Esophagus (tissue), 2 donors: Measurements from ENCODE around the gene ZNF695. TPM values are rescaled to one million over a fixed set of nuclear protein-coding genes. Genes with fewer than 3 reads are reported as not detected.

ENCODE experiments used
- H3K27ac ChIP-seq, 2 donors: one replicate each; pipeline ENCODE4 v1.5.1; 2013; ENCODE audit warnings: low read depth in 2 of 2, mild to moderate bottlenecking in 2 of 2, inconsistent platforms in 1 of 2, low read length in 1 of 2, moderate library complexity in 1 of 2
- H3K27me3 ChIP-seq, 2 donors: one replicate each; pipeline ENCODE4 v1.6.1; 2013; ENCODE audit warnings: low read length in 2 of 2, control low read depth in 1 of 2, mild to moderate bottlenecking in 1 of 2; ENCODE audit not compliant: insufficient read depth in 2 of 2, control insufficient read depth in 1 of 2
- H3K36me3 ChIP-seq, 2 donors: one replicate each; pipeline ENCODE4 v1.6.1; 2013; ENCODE audit warnings: low read length in 1 of 2; ENCODE audit not compliant: control insufficient read depth in 2 of 2, insufficient read depth in 2 of 2
- H3K4me1 ChIP-seq, 2 donors: one replicate each; pipeline ENCODE4 v1.6.1; 2013; ENCODE audit warnings: low read length in 1 of 2; ENCODE audit not compliant: control insufficient read depth in 2 of 2, insufficient read depth in 2 of 2
- H3K4me3 ChIP-seq, 2 donors: one replicate each; pipeline ENCODE4 v1.5.1; 2013; ENCODE audit warnings: low read length in 2 of 2, mild to moderate bottlenecking in 2 of 2, low read depth in 1 of 2, moderate library complexity in 1 of 2
- H3K9me3 ChIP-seq, 2 donors: one replicate each; pipeline ENCODE4 v1.6.1; 2013; ENCODE audit warnings: mild to moderate bottlenecking in 2 of 2, low read depth in 1 of 2, low read length in 1 of 2, moderate library complexity in 1 of 2; ENCODE audit not compliant: control insufficient read depth in 2 of 2, insufficient read depth in 1 of 2
- WGBS, 2 donors: extraction: QIAGEN DNeasy Blood & Tissue Kit; methylation state at CpG; one replicate each; pipeline ENCODE4 v1.1.7; 2013; 5-methylcytosine and 5-hydroxymethylcytosine counted together
- polyA plus RNA-seq, 2 donors: library from polyadenylated mRNA; stranded (reverse); fragments of 200-250 nt; gene quantifications; one replicate each; pipeline ENCODE4 v1.2.3, GENCODE V29; 2013
- donor health status: healthy with polysubstance abuse.
- donor health status: Bipolar disorder and iron deficiency.

Gene ZNF695
- polyA plus RNA-seq, 2 donors, result 0.81 to 0.84 TPM

- H3K4me3 ChIP-seq, result no peak overlapping the region
- H3K9me3 ChIP-seq, result peaks cover 7 to 13% of the 10 kb centered on the region in 2 donors
- H3K27ac ChIP-seq, result no peak overlapping the region
- WGBS, 2 donors, result 93 to 98% methylated on average over 3 of the region's 3 CpGs
- H3K4me1 ChIP-seq, result no peaks in the 10 kb centered on the region
- no peaks in the 10 kb centered on the region for H3K27me3 ChIP-seq
- no peaks in the 10 kb centered on the region for H3K36me3 ChIP-seq
Observed at GRCh38 chr1:246969621-246970020, 38.2 kb downstream of the ZNF695 start.

- no peak overlapping the region for H3K4me3 ChIP-seq
- no peaks in the 10 kb centered on the region for H3K4me1 ChIP-seq
- H3K9me3 ChIP-seq, result peaks cover 7 to 8% of the 10 kb centered on the region in 2 donors
- 93 to 96% methylated on average over 2 of the region's 2 CpGs for WGBS, 2 donors
- H3K36me3 ChIP-seq, result no peaks in the 10 kb centered on the region
- no peaks in the 10 kb centered on the region for H3K27me3 ChIP-seq
- no peak overlapping the region for H3K27ac ChIP-seq
Observed at GRCh38 chr1:246966502-246966901, 41.4 kb downstream of the ZNF695 start.

- Histone ChIP-seq H3K4me3 (no peak overlapping the region), H3K9me3 (peaks cover 0 to 2% of the 10 kb centered on the region in 2 donors), H3K27ac (no peak overlapping the region), H3K27me3 (no peaks in the 10 kb centered on the region), H3K36me3 (no peaks in the 10 kb centered on the region), H3K4me1 (no peaks in the 10 kb centered on the region)
- WGBS, 2 donors, result 46 to 56% methylated on average over 1 of the region's 1 CpG
Observed at GRCh38 chr1:246959944-246960693, 47.7 kb downstream of the ZNF695 start.

- 68 to 71% methylated on average over 4 of the region's 4 CpGs for WGBS, 2 donors
- H3K4me1 ChIP-seq, result no peaks in the 10 kb centered on the region
- no peaks in the 10 kb centered on the region for H3K27me3 ChIP-seq
- no peaks in the 10 kb centered on the region for H3K9me3 ChIP-seq
- H3K27ac ChIP-seq, result no peak overlapping the region
- no peak overlapping the region for H3K4me3 ChIP-seq
- no peaks in the 10 kb centered on the region for H3K36me3 ChIP-seq
Observed at GRCh38 chr1:246954126-246954525, 53.7 kb downstream of the ZNF695 start.

GRCh38 chr1:246951413-246951812 is 56.4 kb downstream of the ZNF695 start:
- no peaks in the 10 kb centered on the region for H3K27me3 ChIP-seq
- no peaks in the 10 kb centered on the region for H3K9me3 ChIP-seq
- no peak overlapping the region for H3K4me3 ChIP-seq
- WGBS, 2 donors, result 90 to 95% methylated on average over 4 of the region's 4 CpGs
- H3K4me1 ChIP-seq, result no peaks in the 10 kb centered on the region
- H3K36me3 ChIP-seq, result no peaks in the 10 kb centered on the region
- H3K27ac ChIP-seq, result no peak overlapping the region

GRCh38 chr1:246949956-246950355 is 57.9 kb downstream of the ZNF695 start:
- Histone ChIP-seq H3K4me1 (no peaks in the 10 kb centered on the region), H3K4me3 (no peak overlapping the region), H3K27me3 (no peaks in the 10 kb centered on the region), H3K36me3 (no peaks in the 10 kb centered on the region), H3K27ac (no peak overlapping the region), H3K9me3 (no peaks in the 10 kb centered on the region)
- WGBS, 2 donors, result 86 to 90% methylated on average over 3 of the region's 3 CpGs

GRCh38 chr1:246947255-246947654 is 60.6 kb downstream of the ZNF695 start:
- no peaks in the 10 kb centered on the region for H3K27me3 ChIP-seq
- H3K9me3 ChIP-seq, result no peaks in the 10 kb centered on the region
- no peaks in the 10 kb centered on the region for H3K4me1 ChIP-seq
- WGBS, 2 donors, result 80 to 82% methylated on average over 7 of the region's 7 CpGs
- H3K27ac ChIP-seq, result peak overlapping the region; percentile 26 to 54
- H3K4me3 ChIP-seq, result no peak overlapping the region
- no peaks in the 10 kb centered on the region for H3K36me3 ChIP-seq

- Histone ChIP-seq H3K27me3 (no peaks in the 10 kb centered on the region), H3K27ac (peak overlapping the region in 1 of 2 donors; percentile 73), H3K4me1 (no peaks in the 10 kb centered on the region), H3K4me3 (no peak overlapping the region), H3K36me3 (no peaks in the 10 kb centered on the region), H3K9me3 (no peaks in the 10 kb centered on the region)
- 89 to 90% methylated on average over 6 of the region's 6 CpGs for WGBS, 2 donors
Observed at GRCh38 chr1:246946366-246946765, 61.5 kb downstream of the ZNF695 start.
